IMR-90 (cell line): Measurements from ENCODE around the gene MGA. TPM values are rescaled to one million over a fixed set of nuclear protein-coding genes. Genes with fewer than 3 reads are reported as not detected.

Source experiments
- ATAC-seq: fragments of 200-7000 bp; cut with Tn5 transposase; 2 replicates; pipeline ENCODE4 v1.9.1; 2020; ENCODE audit warnings: low read depth, mild to moderate bottlenecking, moderate library complexity
- BruUV-seq: library from RNA; stranded (reverse); fragments of 400-500 nt; replicated peaks from 2 replicates; lab custom pipeline; 2021; lab: Mats Ljungman, UMichigan
- CTCF ChIA-PET: fragments of 300-600 bp; formaldehyde crosslinking; extraction: SDS; loops from one replicate; lab custom pipeline; 2021; ENCODE audit warnings: antibody characterized with exemption; lab: Yijun Ruan, JAX
- POLR2A ChIA-PET: fragments of 300-600 bp; sonication (Branson Sonifier 250); formaldehyde crosslinking; loops from one replicate; lab custom pipeline; 2022; ENCODE audit warnings: antibody characterized with exemption; ENCODE audit not compliant: unreplicated experiment; lab: Charles Lee
- DNase-seq: peaks from one replicate; pipeline ENCODE4 v3.0.0; 2013
- H2AFZ ChIP-seq: replicated peaks from 2 replicates; pipeline ENCODE3; 2013; ENCODE audit warnings: low read length, mild to moderate bottlenecking; ENCODE audit not compliant: poor library complexity
- H2AK5ac ChIP-seq: 2 replicates; pipeline ENCODE4 v1.6.1; 2013; ENCODE audit warnings: low read depth, low read length, inconsistent platforms
- H2AK9ac ChIP-seq: replicated peaks from 2 replicates; pipeline ENCODE3; 2013; ENCODE audit warnings: mild to moderate bottlenecking, low read depth, low read length, moderate library complexity; ENCODE audit not compliant: poor library complexity
- H2BK120ac ChIP-seq: 2 replicates; pipeline ENCODE4 v1.6.1; 2013; ENCODE audit warnings: low read depth, low read length, inconsistent platforms
- H2BK15ac ChIP-seq: 3 replicates; pipeline ENCODE4 v1.6.1; 2013; ENCODE audit warnings: low read depth, low read length, inconsistent platforms
- H2BK20ac ChIP-seq: 2 replicates; pipeline ENCODE4 v1.6.1; 2013; ENCODE audit warnings: low read depth, mild to moderate bottlenecking, inconsistent platforms, low read length, moderate library complexity
- H2BK5ac ChIP-seq: 2 replicates; pipeline ENCODE4 v1.6.1; 2013; ENCODE audit warnings: mild to moderate bottlenecking, low read depth, low read length, inconsistent platforms; ENCODE audit not compliant: poor library complexity, severe bottlenecking
- H3K14ac ChIP-seq: replicated peaks from 2 replicates; pipeline ENCODE4 v1.6.1; 2013; ENCODE audit warnings: low read depth, low read length, inconsistent platforms
- H3K18ac ChIP-seq: 2 replicates; pipeline ENCODE4 v1.6.1; 2013; ENCODE audit warnings: low read depth, low read length, control low read depth
- H3K23ac ChIP-seq: 2 replicates; pipeline ENCODE4 v1.6.1; 2013; ENCODE audit warnings: low read depth, low read length, inconsistent platforms
- H3K27ac ChIP-seq: 2 replicates; pipeline ENCODE4 v1.5.1; 2013; ENCODE audit warnings: mild to moderate bottlenecking, control low read depth, low read length; ENCODE audit not compliant: insufficient read depth
- H3K27me3 ChIP-seq: 2 replicates; pipeline ENCODE4 v1.6.1; 2013; ENCODE audit warnings: low read length; ENCODE audit not compliant: control insufficient read depth, insufficient read depth
- H3K36me3 ChIP-seq: 2 replicates; pipeline ENCODE4 v1.6.1; 2013; ENCODE audit warnings: low read length, mixed read lengths; ENCODE audit not compliant: control insufficient read depth, insufficient read depth
- H3K4ac ChIP-seq: 2 replicates; pipeline ENCODE4 v1.6.1; 2013; ENCODE audit warnings: low read depth, low read length, inconsistent platforms
- H3K4me1 ChIP-seq: 2 replicates; pipeline ENCODE4 v1.6.1; 2013; ENCODE audit warnings: low read length, mixed read lengths; ENCODE audit not compliant: control insufficient read depth, insufficient read depth
- H3K4me2 ChIP-seq: 2 replicates; pipeline ENCODE4 v1.6.1; 2013; ENCODE audit warnings: low read depth, mild to moderate bottlenecking, control low read depth, low read length, moderate library complexity
- H3K4me3 ChIP-seq: 2 replicates; pipeline ENCODE4 v1.5.1; 2013; ENCODE audit warnings: low read depth, mild to moderate bottlenecking, control low read depth, low read length, moderate library complexity; ENCODE audit not compliant: insufficient read depth
- H3K56ac ChIP-seq: 2 replicates; pipeline ENCODE4 v1.6.1; 2013; ENCODE audit warnings: low read length, inconsistent platforms; ENCODE audit not compliant: insufficient read depth; ENCODE audit errors: extremely low read depth
- H3K79me1 ChIP-seq, 2 experiments: 2 replicates each; pipeline ENCODE4 v1.6.1; 2013; ENCODE audit warnings: low read length in 2 of 2, inconsistent platforms in 1 of 2, low read depth in 1 of 2
- H3K9ac ChIP-seq: 2 replicates; pipeline ENCODE4 v1.6.1; 2013; ENCODE audit warnings: low read depth, low read length, control low read depth
- H3K9me1 ChIP-seq: 2 replicates; pipeline ENCODE4 v1.6.1; 2013; ENCODE audit warnings: low read length, inconsistent platforms; ENCODE audit not compliant: insufficient read depth
- H3K9me3 ChIP-seq: 2 replicates; pipeline ENCODE4 v1.6.1; 2013; ENCODE audit warnings: low read length; ENCODE audit not compliant: control insufficient read depth, insufficient read depth
- H4K20me1 ChIP-seq: 2 replicates; pipeline ENCODE4 v1.6.1; 2013; ENCODE audit warnings: low read length, inconsistent platforms; ENCODE audit not compliant: insufficient read depth
- H4K5ac ChIP-seq: 2 replicates; pipeline ENCODE4 v1.6.1; 2013; ENCODE audit warnings: mild to moderate bottlenecking, low read depth, low read length, control low read depth
- H4K8ac ChIP-seq, 2 experiments: 2 replicates each; pipeline ENCODE4 v1.6.1; 2013; ENCODE audit warnings: low read depth in 2 of 2, low read length in 2 of 2, control low read depth in 1 of 2, inconsistent platforms in 1 of 2
- H4K91ac ChIP-seq: 2 replicates; pipeline ENCODE4 v1.6.1; 2013; ENCODE audit warnings: low read depth, low read length, inconsistent platforms; ENCODE audit not compliant: insufficient read depth
- BHLHE40 ChIP-seq: fragments of 150-350 bp; IDR thresholded peaks from 2 replicates; pipeline ENCODE4 v1.6.1; 2016; ENCODE audit warnings: mild to moderate bottlenecking, low read depth, low read length
- CEBPB ChIP-seq: IDR thresholded peaks from 2 replicates; pipeline ENCODE4 v1.6.1; 2012; ENCODE audit warnings: low read depth, low read length, improper control_type of control experiment
- CHD1 ChIP-seq: IDR thresholded peaks from 2 replicates; pipeline ENCODE4 v1.6.1; 2012; ENCODE audit warnings: low read depth, low read length, improper control_type of control experiment
- CTCF ChIP-seq: conservative IDR thresholded peaks from 2 replicates; pipeline ENCODE4 v1.5.1; 2012; ENCODE audit warnings: mild to moderate bottlenecking, low read depth, low read length, improper control_type of control experiment
- ELK1 ChIP-seq: fragments of 150-350 bp; IDR thresholded peaks from 2 replicates; pipeline ENCODE4 v1.6.1; 2016; ENCODE audit warnings: low read depth, mild to moderate bottlenecking, low read length, moderate library complexity, borderline replicate concordance
- FOS ChIP-seq: fragments of 150-350 bp; IDR thresholded peaks from 2 replicates; pipeline ENCODE4 v1.6.1; 2016; ENCODE audit warnings: low read depth, low read length
- MAFK ChIP-seq: IDR thresholded peaks from 2 replicates; pipeline ENCODE4 v1.6.1; 2012; ENCODE audit warnings: low read depth, low read length, improper control_type of control experiment
- MAZ ChIP-seq: IDR thresholded peaks from 2 replicates; pipeline ENCODE4 v1.6.1; 2012; ENCODE audit warnings: low read depth, mild to moderate bottlenecking, low read length, improper control_type of control experiment, moderate library complexity, borderline replicate concordance
- MXI1 ChIP-seq: IDR thresholded peaks from 2 replicates; pipeline ENCODE4 v1.6.1; 2012; ENCODE audit warnings: low read depth, mild to moderate bottlenecking, low read length, moderate library complexity, borderline replicate concordance
- NFE2L2 ChIP-seq: fragments of 150-350 bp; IDR thresholded peaks from 2 replicates; pipeline ENCODE4 v1.6.1; 2016; ENCODE audit warnings: low read depth, mild to moderate bottlenecking, low read length
- POLR2A ChIP-seq: IDR thresholded peaks from 2 replicates; pipeline ENCODE4 v1.6.1; 2012; ENCODE audit warnings: mild to moderate bottlenecking, low read depth, low read length
- RAD21 ChIP-seq: IDR thresholded peaks from 2 replicates; pipeline ENCODE4 v1.6.1; 2012; ENCODE audit warnings: low read length, improper control_type of control experiment
- RCOR1 ChIP-seq: IDR thresholded peaks from 2 replicates; pipeline ENCODE4 v1.6.1; 2012; ENCODE audit warnings: mild to moderate bottlenecking, low read length, improper control_type of control experiment; ENCODE audit not compliant: insufficient replicate concordance
- RFX5 ChIP-seq: IDR thresholded peaks from 2 replicates; pipeline ENCODE4 v1.8.0; 2012; ENCODE audit warnings: low read depth, mild to moderate bottlenecking, low read length, moderate library complexity
- SMC3 ChIP-seq: fragments of 150-350 bp; IDR thresholded peaks from 2 replicates; pipeline ENCODE4 v1.6.1; 2016; ENCODE audit warnings: low read depth, mild to moderate bottlenecking, antibody characterized with exemption, low read length, moderate library complexity
- USF2 ChIP-seq: fragments of 150-350 bp; IDR thresholded peaks from 2 replicates; pipeline ENCODE4 v1.6.1; 2017; ENCODE audit warnings: mild to moderate bottlenecking, antibody characterized with exemption, low read length, low read depth
- WGBS, 2 experiments: methylation state at CpG; one replicate each; pipeline versions ENCODE4 v1.1.5 to v1.1.7; 2013; ENCODE audit warnings: missing lambda C conversion rate in 2 of 2; ENCODE audit not compliant: insufficient read length in 1 of 2; ENCODE audit errors: extremely low coverage in 2 of 2; 5-methylcytosine and 5-hydroxymethylcytosine counted together
- dilution Hi-C: fragments of 300-500 bp; cut with HindIII; formaldehyde crosslinking; loops from one replicate; pipeline ENCODE4 v1.14.3; 2018; ENCODE audit warnings: low sequenced_read_pairs; ENCODE audit not compliant: unreplicated experiment
- in situ Hi-C: fragments of 300-500 bp; cut with MboI; formaldehyde crosslinking; loops from 3 replicates; pipeline ENCODE4 v1.14.3; 2019; ENCODE audit warnings: low sequenced_read_pairs, inconsistent platforms, mixed read lengths
- intact Hi-C: fragments of 100-400 bp; cut with micrococcal nuclease; formaldehyde crosslinking; loops from 2 replicates; pipeline ENCODE4 v1.10.0; 2022
- polyA plus RNA-seq, 3 experiments: library from polyadenylated mRNA; depleted of rRNA; stranded (reverse); fragments of >200 nt; gene quantifications; 2 replicates each; pipeline ENCODE4 v1.2.3, GENCODE V29; 2012; ENCODE audit warnings: low replicate concordance in 1 of 3
- total RNA-seq: library from RNA; depleted of rRNA; stranded (reverse); fragments of >200 nt; gene quantifications from 2 replicates; pipeline ENCODE4 v1.2.3, GENCODE V29; 2012

Gene MGA
- total and polyA plus RNA-seq, 2 of the 4 experiments (the other 2 are of a cell fraction) = 3.2 to 38.0 TPM

GRCh38 chr15:41756198-41756597 is 96.0 kb downstream of the MGA start:
- no peak overlapping the region for H2BK5ac ChIP-seq
- intact Hi-C loops (no loop called here), dilution Hi-C loops (no loop called here), in situ Hi-C loops (no loop called here)
- H3K27ac ChIP-seq = no peak overlapping the region
- no peak overlapping the region for H4K5ac ChIP-seq
- DNase-seq = no peak
- H3K18ac ChIP-seq = no peak overlapping the region
- H3K36me3 ChIP-seq = peaks cover 9% of the 10 kb centered on the region; the same call in 1 of the 2 replicates
- no peak overlapping the region for H3K14ac ChIP-seq
- no peak for ATAC-seq
- no peak overlapping the region for H2AFZ ChIP-seq
- no peaks in the 10 kb centered on the region for H3K9me3 ChIP-seq
- H3K4me2 ChIP-seq = no peak overlapping the region
- H3K79me1 ChIP-seq = peaks cover 2 to 8% of the 10 kb centered on the region in 2 experiments; a peak in 3 of 4 replicates
- ChIA-PET CTCF (no interaction called here), POLR2A (no interaction called here)
- no peak overlapping the region for H2AK9ac ChIP-seq
- H3K23ac ChIP-seq = no peak overlapping the region
- H2BK20ac ChIP-seq = no peak overlapping the region
- no peaks in the 10 kb centered on the region for H3K9me1 ChIP-seq
- H4K8ac ChIP-seq = no peak overlapping the region
- H4K91ac ChIP-seq = no peak overlapping the region
- no peak overlapping the region for H2BK120ac ChIP-seq
- WGBS, 2 experiments = no CpG with 5 or more reads among the region's 2 CpGs
- no peaks in the 10 kb centered on the region for H3K27me3 ChIP-seq
- no peaks in the 10 kb centered on the region for H4K20me1 ChIP-seq
- no peak overlapping the region for H3K4me3 ChIP-seq
- TF ChIP-seq CHD1 (no peak), BHLHE40 (no peak), NFE2L2 (no peak), USF2 (no peak), MAFK (no peak), POLR2A (no peak), RAD21 (no peak), RCOR1 (no peak), RFX5 (no peak), CEBPB (no peak), SMC3 (no peak), FOS (no peak), CTCF (no peak), MXI1 (no peak), MAZ (no peak), ELK1 (no peak)
- H3K4ac ChIP-seq = no peak overlapping the region
- H3K9ac ChIP-seq = no peak overlapping the region
- H2AK5ac ChIP-seq = no peak overlapping the region
- H2BK15ac ChIP-seq = no peak overlapping the region
- H3K4me1 ChIP-seq = no peaks in the 10 kb centered on the region
- H3K56ac ChIP-seq = no peak overlapping the region
- BruUV-seq = no TSS peak
